A549 (cell line): ENCODE results near the gene SNAI3. TPM values are rescaled to one million over a fixed set of nuclear protein-coding genes. Genes with fewer than 3 reads are reported as not detected.

ENCODE experiments used
- ATAC-seq, 2 experiments: fragments of 200-7000 bp in 1 of 2; fragments of >200 bp in 1 of 2; cut with Nextera tagmentation in 1 of 2; cut with Tn5 transposase in 1 of 2; 3 replicates each; pipeline versions ENCODE4 v1.8.0 to v1.9.1; 2018 to 2020; ENCODE audit warnings: mild to moderate bottlenecking in 1 of 2, moderate library complexity in 1 of 2
- CTCF ChIA-PET: fragments of 300-600 bp; sonication (Branson Sonifier 250); formaldehyde crosslinking; extraction: SDS; loops from one replicate; lab custom pipeline; 2021; ENCODE audit warnings: antibody characterized with exemption, inconsistent platforms; lab: Yijun Ruan, JAX
- POLR2A ChIA-PET: fragments of 350-600 bp; formaldehyde crosslinking; extraction: SDS; loops from one replicate; lab custom pipeline; 2021; ENCODE audit warnings: antibody characterized with exemption, inconsistent platforms; lab: Yijun Ruan, JAX
- DNase-seq, 2 experiments: peaks; one replicate each; pipeline versions ENCODE4 v3.0.0 to v3.0.0-alpha.2; 2011 to 2016; ENCODE audit warnings: low read depth in 1 of 2, low spot score in 1 of 2
- FAIRE-seq: peaks from 2 replicates; lab custom pipeline; 2011; peaks lifted over from hg19 to GRCh38; lab: Jason Lieb, UNC
- H3K27ac ChIP-seq, 2 experiments: fragments of >200 bp; sonication (Bioruptor Twin); formaldehyde crosslinking; 3 replicates each; pipeline ENCODE4 v1.5.1; 2016 to 2017
- H3K4me1 ChIP-seq: fragments of >200 bp; sonication (Bioruptor Twin); formaldehyde crosslinking; 3 replicates; pipeline ENCODE4 v1.6.1; 2016
- H3K4me2 ChIP-seq: fragments of >200 bp; sonication (Bioruptor Twin); formaldehyde crosslinking; 3 replicates; pipeline ENCODE4 v1.6.1; 2016
- H3K4me3 ChIP-seq: fragments of >200 bp; sonication (Bioruptor Twin); formaldehyde crosslinking; 3 replicates; pipeline ENCODE4 v1.5.1; 2016
- H3K9me3 ChIP-seq: fragments of >200 bp; sonication (Bioruptor Twin); formaldehyde crosslinking; 3 replicates; pipeline ENCODE4 v1.6.1; 2016
- BHLHE40 ChIP-seq: IDR thresholded peaks from 2 replicates; pipeline ENCODE4 v1.6.1; 2012; ENCODE audit warnings: low read depth, low read length, inconsistent platforms
- CBX2 ChIP-seq: fragments of 200-600 bp; sonication (generic); IDR thresholded peaks from 2 replicates; pipeline ENCODE4 v1.6.1; 2016; ENCODE audit warnings: low read depth, mild to moderate bottlenecking, borderline replicate concordance
- CEBPB ChIP-seq, 2 experiments: fragments of >200 bp in 1 of 2; sonication (Bioruptor Twin) in 1 of 2; formaldehyde crosslinking in 1 of 2; IDR thresholded peaks; 2 replicates each; pipeline ENCODE4 v1.6.1; 2012 to 2016
- ESRRA ChIP-seq: fragments of 150-350 bp; IDR thresholded peaks from 2 replicates; pipeline ENCODE4 v1.6.1; 2014; ENCODE audit warnings: mild to moderate bottlenecking, low read length, borderline replicate concordance
- FOSB ChIP-seq: fragments of 250-450 bp; sonication (Bioruptor Pico); IDR thresholded peaks from 2 replicates; pipeline ENCODE4 v1.5.0; 2020; ENCODE audit warnings: mild to moderate bottlenecking, moderate library complexity
- FOXS1 ChIP-seq: fragments of 250-450 bp; sonication (Bioruptor Pico); IDR thresholded peaks from 2 replicates; pipeline ENCODE4 v1.5.0; 2020; ENCODE audit warnings: mild to moderate bottlenecking, moderate library complexity
- HDAC2 ChIP-seq: fragments of 200-600 bp; sonication (generic); IDR thresholded peaks from 2 replicates; pipeline ENCODE4 v1.6.1; 2016
- HEYL ChIP-seq: fragments of 250-450 bp; sonication (Bioruptor Pico); IDR thresholded peaks from 2 replicates; pipeline ENCODE4 v1.8.0; 2021; ENCODE audit warnings: mild to moderate bottlenecking, moderate library complexity
- HOXA7 ChIP-seq: fragments of 250-450 bp; sonication (Bioruptor Pico); IDR thresholded peaks from 2 replicates; pipeline ENCODE4 v1.5.0; 2020; ENCODE audit warnings: mild to moderate bottlenecking, moderate library complexity
- HOXB5 ChIP-seq: fragments of 250-450 bp; sonication (Bioruptor Pico); IDR thresholded peaks from 2 replicates; pipeline ENCODE4 v1.5.0; 2020; ENCODE audit warnings: mild to moderate bottlenecking, moderate library complexity
- JUN ChIP-seq, 2 experiments: fragments of >200 bp; sonication (Bioruptor Twin); formaldehyde crosslinking; IDR thresholded peaks; 2 replicates in 1 of 2; 3 replicates in 1 of 2; pipeline ENCODE4 v1.6.1; 2016 to 2017
- KDM1A ChIP-seq: fragments of 200-600 bp; sonication (generic); IDR thresholded peaks from 2 replicates; pipeline ENCODE4 v1.6.1; 2016; ENCODE audit warnings: low read depth, mild to moderate bottlenecking
- KDM5A ChIP-seq: fragments of 200-600 bp; sonication (generic); IDR thresholded peaks from 2 replicates; pipeline ENCODE4 v1.6.1; 2016; ENCODE audit warnings: antibody characterized with exemption, mild to moderate bottlenecking
- MAFK ChIP-seq: fragments of 450-650 bp; IDR thresholded peaks from 2 replicates; pipeline ENCODE4 v1.6.1; 2014; ENCODE audit not compliant: partially characterized antibody
- MYC ChIP-seq: IDR thresholded peaks from 2 replicates; pipeline ENCODE4 v1.6.1; 2012; ENCODE audit warnings: mild to moderate bottlenecking, inconsistent platforms, low read length, improper control_type of control experiment, borderline replicate concordance
- NR3C1 ChIP-seq: fragments of >200 bp; sonication (Bioruptor Twin); formaldehyde crosslinking; IDR thresholded peaks from 3 replicates; pipeline ENCODE4 v1.6.1; 2017
- PHF8 ChIP-seq: fragments of 200-600 bp; sonication (generic); IDR thresholded peaks from 2 replicates; pipeline ENCODE4 v1.6.1; 2016; ENCODE audit warnings: low read depth, mild to moderate bottlenecking, antibody characterized with exemption, moderate library complexity, borderline replicate concordance
- RAD21 ChIP-seq, 2 experiments: fragments of >200 bp in 1 of 2; sonication (Bioruptor Twin) in 1 of 2; formaldehyde crosslinking in 1 of 2; IDR thresholded peaks in 1 of 2; conservative IDR thresholded peaks in 1 of 2; 2 replicates in 1 of 2; 3 replicates in 1 of 2; pipeline ENCODE4 v1.6.1; 2012 to 2018; ENCODE audit warnings: inconsistent platforms in 1 of 2
- RARB ChIP-seq: fragments of 250-450 bp; sonication (Bioruptor Pico); IDR thresholded peaks from 2 replicates; pipeline ENCODE4 v1.8.0; 2021; ENCODE audit warnings: mild to moderate bottlenecking, moderate library complexity
- SREBF2 ChIP-seq: fragments of 450-650 bp; IDR thresholded peaks from 2 replicates; pipeline ENCODE4 v1.6.1; 2014; ENCODE audit warnings: mild to moderate bottlenecking, moderate library complexity
- TP53 ChIP-seq: fragments of 250-450 bp; sonication (Bioruptor Pico); IDR thresholded peaks from 2 replicates; pipeline ENCODE4 v1.5.0; 2021; ENCODE audit warnings: mild to moderate bottlenecking, moderate library complexity
- ZFP36 ChIP-seq: fragments of 450-650 bp; IDR thresholded peaks from 2 replicates; pipeline ENCODE4 v1.6.1; 2014; ENCODE audit warnings: borderline replicate concordance; ENCODE audit not compliant: partially characterized antibody
- WGBS: methylation state at CpG from one replicate; pipeline ENCODE4 v1.1.6; 2017; ENCODE audit errors: missing lambda C conversion rate; 5-methylcytosine and 5-hydroxymethylcytosine counted together
- polyA plus RNA-seq, 4 experiments: library from polyadenylated mRNA; depleted of rRNA in 3 of 4; stranded (reverse); fragments of >200 nt; fragmentation: RNase III in 1 of 4; extraction: RNeasy Plus Mini Kit Qiagen cat#74134 plus additional on column Dnase treatment in 1 of 4; gene quantifications; 2 replicates in 3 of 4; 3 replicates in 1 of 4; pipeline ENCODE4 v1.2.3, GENCODE V29; 2011 to 2017
- TF ChIP-seq, protein P1 (sequence below): IDR thresholded peaks from 2 replicates; pipeline ENCODE4 v1.6.1; 2012
- TF ChIP-seq, protein P2 (sequence below): fragments of >200 bp; sonication (Bioruptor Twin); formaldehyde crosslinking; IDR thresholded peaks from 3 replicates; pipeline ENCODE4 v1.5.1; 2016
- TF ChIP-seq, protein P3 (sequence below): IDR thresholded peaks from 2 replicates; pipeline ENCODE4 v1.6.1; 2012; ENCODE audit warnings: low read depth, borderline replicate concordance
- TF ChIP-seq, protein P4 (sequence below): fragments of >200 bp; sonication (Bioruptor Twin); formaldehyde crosslinking; IDR thresholded peaks from 2 replicates; pipeline ENCODE4 v1.6.1; 2016

The SNAI3 gene
- polyA plus RNA-seq, 2 of the 4 experiments (the other 2 are of a cell fraction), result not detected

DNA sequence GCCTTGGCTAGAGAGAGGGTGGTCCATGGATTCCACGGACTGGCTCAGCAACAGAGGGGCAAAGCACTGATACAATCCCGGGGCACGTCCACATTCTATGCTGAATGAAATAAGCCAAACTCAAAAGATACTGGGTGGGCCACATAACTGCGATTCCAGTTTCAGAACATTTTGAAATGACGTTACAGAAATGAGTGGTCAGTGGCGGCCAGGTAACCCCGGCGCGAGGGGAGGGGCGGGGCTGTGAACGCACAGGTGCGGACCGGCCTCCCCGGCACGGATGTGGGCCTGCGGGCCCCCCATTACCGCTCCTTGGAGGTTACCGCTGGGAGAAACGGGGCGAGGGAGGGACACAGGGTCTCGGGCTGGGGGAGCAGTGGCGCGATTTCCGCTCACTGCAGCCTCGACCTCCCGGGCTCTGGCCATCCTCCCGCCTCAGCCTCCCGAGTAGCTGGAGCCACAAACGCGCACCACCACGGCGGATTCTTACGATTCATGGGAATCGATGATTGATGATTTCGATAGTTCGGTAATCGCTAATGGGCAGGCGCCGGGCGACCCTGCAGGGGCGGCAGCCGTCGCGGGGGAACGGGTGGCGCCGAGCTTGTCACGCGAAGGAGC, 24.0 kb downstream of the SNAI3 start:
- Histone ChIP-seq H3K4me3 (peak overlapping the region; percentile 91), H3K27ac (peak overlapping the region; percentile 80 to 92), H3K9me3 (no peaks in the 10 kb centered on the region), H3K4me2 (peak overlapping the region; percentile 92), H3K4me1 (peaks cover 9% of the 10 kb centered on the region; the same call in 1 of the 3 replicates)
- TF ChIP-seq CEBPB (IDR thresholded peaks at IDR 0.05) (no peak), BHLHE40 (no peak), JUN (IDR thresholded peaks at IDR 0.05) (no peak), PHF8 (no peak), CBX2 (no peak), FOSB (CRISPR knock-in tag) (no peak), SREBF2 (no peak), HDAC2 (0 out of 2 replicates have a peak, but pooled peaks have one; percentile 56)
- WGBS, result 3% methylated on average over 28 of the region's 49 CpGs
- FAIRE-seq (no peak), DNase-seq (no peak), ATAC-seq (no peak)
- ChIA-PET POLR2A (interaction anchor here (1.2 kb wide), 1 partner anchor 11 kb away, joined by 3 read pairs; no protein-coding TSS in a partner anchor), CTCF (interaction anchor here (1.0 to 2.6 kb wide), 2 partner anchors 19 to 75 kb away, joined by 4 to 7 read pairs; no protein-coding TSS in a partner anchor)

DNA sequence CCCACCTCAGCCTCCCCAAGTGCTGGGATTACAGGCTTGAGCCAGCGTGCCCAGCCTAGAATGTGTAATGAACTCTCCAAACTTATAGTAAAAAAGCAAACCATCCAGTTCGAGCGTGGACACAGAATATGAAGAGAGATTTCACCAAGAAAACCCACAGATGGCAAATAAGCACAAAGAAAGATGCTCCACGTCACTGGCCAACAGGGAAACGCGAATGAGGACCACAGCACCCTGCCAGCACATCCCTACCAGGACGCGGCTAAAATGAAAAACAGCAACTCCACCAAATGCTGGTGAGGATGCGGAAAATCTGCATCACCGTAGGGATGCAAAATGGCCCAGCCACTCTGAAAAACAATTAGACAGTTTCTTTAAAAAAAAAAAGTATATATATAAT, 24.8 kb downstream of the SNAI3 start:
- TF ChIP-seq HOXA7 (CRISPR knock-in tag) (no peak), RAD21 (conservative IDR thresholded peaks at IDR 0.05 in 1 of 2, IDR thresholded peaks at IDR 0.05 in 1 of 2) (no peak), ESRRA (no peak), HOXB5 (no peak), KDM1A (no peak), MAFK (no peak), MYC (no peak), ZFP36 (no peak), FOXS1 (CRISPR knock-in tag) (no peak), KDM5A (no peak), RARB (CRISPR knock-in tag) (no peak), PHF8 (no peak), NR3C1 (no peak), HEYL (no peak), TP53 (CRISPR knock-in tag) (no peak)
- TF ChIP-seq, protein P1, sequence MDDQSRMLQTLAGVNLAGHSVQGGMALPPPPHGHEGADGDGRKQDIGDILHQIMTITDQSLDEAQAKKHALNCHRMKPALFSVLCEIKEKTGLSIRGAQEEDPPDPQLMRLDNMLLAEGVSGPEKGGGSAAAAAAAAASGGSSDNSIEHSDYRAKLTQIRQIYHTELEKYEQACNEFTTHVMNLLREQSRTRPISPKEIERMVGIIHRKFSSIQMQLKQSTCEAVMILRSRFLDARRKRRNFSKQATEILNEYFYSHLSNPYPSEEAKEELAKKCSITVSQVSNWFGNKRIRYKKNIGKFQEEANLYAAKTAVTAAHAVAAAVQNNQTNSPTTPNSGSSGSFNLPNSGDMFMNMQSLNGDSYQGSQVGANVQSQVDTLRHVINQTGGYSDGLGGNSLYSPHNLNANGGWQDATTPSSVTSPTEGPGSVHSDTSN, result no peak
- TF ChIP-seq, protein P2, sequence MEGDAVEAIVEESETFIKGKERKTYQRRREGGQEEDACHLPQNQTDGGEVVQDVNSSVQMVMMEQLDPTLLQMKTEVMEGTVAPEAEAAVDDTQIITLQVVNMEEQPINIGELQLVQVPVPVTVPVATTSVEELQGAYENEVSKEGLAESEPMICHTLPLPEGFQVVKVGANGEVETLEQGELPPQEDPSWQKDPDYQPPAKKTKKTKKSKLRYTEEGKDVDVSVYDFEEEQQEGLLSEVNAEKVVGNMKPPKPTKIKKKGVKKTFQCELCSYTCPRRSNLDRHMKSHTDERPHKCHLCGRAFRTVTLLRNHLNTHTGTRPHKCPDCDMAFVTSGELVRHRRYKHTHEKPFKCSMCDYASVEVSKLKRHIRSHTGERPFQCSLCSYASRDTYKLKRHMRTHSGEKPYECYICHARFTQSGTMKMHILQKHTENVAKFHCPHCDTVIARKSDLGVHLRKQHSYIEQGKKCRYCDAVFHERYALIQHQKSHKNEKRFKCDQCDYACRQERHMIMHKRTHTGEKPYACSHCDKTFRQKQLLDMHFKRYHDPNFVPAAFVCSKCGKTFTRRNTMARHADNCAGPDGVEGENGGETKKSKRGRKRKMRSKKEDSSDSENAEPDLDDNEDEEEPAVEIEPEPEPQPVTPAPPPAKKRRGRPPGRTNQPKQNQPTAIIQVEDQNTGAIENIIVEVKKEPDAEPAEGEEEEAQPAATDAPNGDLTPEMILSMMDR, result no peak
- TF ChIP-seq, protein P3, sequence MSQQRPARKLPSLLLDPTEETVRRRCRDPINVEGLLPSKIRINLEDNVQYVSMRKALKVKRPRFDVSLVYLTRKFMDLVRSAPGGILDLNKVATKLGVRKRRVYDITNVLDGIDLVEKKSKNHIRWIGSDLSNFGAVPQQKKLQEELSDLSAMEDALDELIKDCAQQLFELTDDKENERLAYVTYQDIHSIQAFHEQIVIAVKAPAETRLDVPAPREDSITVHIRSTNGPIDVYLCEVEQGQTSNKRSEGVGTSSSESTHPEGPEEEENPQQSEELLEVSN, result no peak
- TF ChIP-seq, protein P4, sequence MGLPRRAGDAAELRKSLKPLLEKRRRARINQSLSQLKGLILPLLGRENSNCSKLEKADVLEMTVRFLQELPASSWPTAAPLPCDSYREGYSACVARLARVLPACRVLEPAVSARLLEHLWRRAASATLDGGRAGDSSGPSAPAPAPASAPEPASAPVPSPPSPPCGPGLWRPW, result no peak
- peaks cover 9% of the 10 kb centered on the region; the same call in 1 of the 3 replicates for H3K4me1 ChIP-seq
- H3K4me3 ChIP-seq, result no peak overlapping the region
- no peak for FAIRE-seq
- ChIA-PET POLR2A (no interaction called here), CTCF (interaction anchor here (1.3 kb wide), 1 partner anchor 24 kb away, joined by 3 read pairs; no protein-coding TSS in a partner anchor)
- no peak for DNase-seq
- 91% methylated on average over 10 of the region's 10 CpGs for WGBS
- ATAC-seq, result no peak
- peak overlapping the region; percentile 92; the same call in 2 of the 3 replicates for H3K4me2 ChIP-seq
- no peaks in the 10 kb centered on the region for H3K9me3 ChIP-seq
- no peak overlapping the region for H3K27ac ChIP-seq
